Activated CD4-positive, alpha-beta T cell treated with anti-CD3 and anti-CD28 coated beads, Interleukin-10, Interleukin-2, amounts not matched to agents 100 ng/mL and 50 ng/mL, durations not matched to agents 16 hours and 8 hours (primary cell): ENCODE data around the gene TET2.

Source experiments
- DNase-seq: peaks from one replicate; pipeline ENCODE4 v3.0.0-alpha.2; 2020

Gene TET2

GRCh38 chr4:105304085-105304484, 157.4 kb downstream of the TET2 start:
- DNase-seq: no peak

- peak; percentile 71 for DNase-seq
These were observed 158.6 kb downstream of the TET2 start for GRCh38 chr4:105305019-105305836.

- DNase-seq: peak; percentile 95
These were observed 159.6 kb downstream of the TET2 start for GRCh38 chr4:105306158-105306781.

- DNase-seq: peak; percentile 4
These were observed 160.1 kb downstream of the TET2 start for GRCh38 chr4:105306820-105307219.

GRCh38 chr4:105318486-105318885, 171.8 kb downstream of the TET2 start:
- no peak for DNase-seq

GRCh38 chr4:105327222-105327621, 180.5 kb downstream of the TET2 start:
- peak; percentile 70 for DNase-seq

GRCh38 chr4:105327956-105328355, 181.3 kb downstream of the TET2 start:
- no peak for DNase-seq

GRCh38 chr4:105329081-105329480, 182.4 kb downstream of the TET2 start:
- no peak for DNase-seq
